ENCODE results near the gene SLC25A2. TPM values are rescaled to one million over a fixed set of nuclear protein-coding genes. Genes with fewer than 3 reads are reported as not detected.

SLC25A2 gene
- total RNA-seq, 1 experiment from 2014 or later = 0.42 TPM

DNA sequence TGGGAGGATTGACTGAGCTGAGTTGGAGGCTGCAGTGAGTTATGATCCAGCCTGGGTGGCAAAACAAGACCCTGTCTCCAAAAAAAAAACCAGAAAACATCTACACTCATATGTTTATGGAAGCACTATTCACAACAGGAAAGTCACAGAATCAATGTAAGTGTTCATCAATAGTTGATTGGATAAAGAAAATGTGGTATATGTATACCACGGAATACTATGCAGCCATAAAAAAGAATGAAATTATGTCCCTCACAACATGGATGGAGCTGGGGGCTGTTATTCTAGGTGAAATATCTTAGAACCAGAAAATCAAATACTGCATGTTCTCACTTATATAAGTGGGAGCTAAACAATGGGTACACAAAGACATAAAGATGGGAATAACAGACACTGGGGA is 2.8 kb upstream of the SLC25A2 start:
- CTCF ChIA-PET = no interaction called here
- no peaks in the 10 kb centered on the region for H3K79me2 ChIP-seq (ENCODE audit: insufficient read depth, low read length)
- TF ChIP-seq, protein P1, sequence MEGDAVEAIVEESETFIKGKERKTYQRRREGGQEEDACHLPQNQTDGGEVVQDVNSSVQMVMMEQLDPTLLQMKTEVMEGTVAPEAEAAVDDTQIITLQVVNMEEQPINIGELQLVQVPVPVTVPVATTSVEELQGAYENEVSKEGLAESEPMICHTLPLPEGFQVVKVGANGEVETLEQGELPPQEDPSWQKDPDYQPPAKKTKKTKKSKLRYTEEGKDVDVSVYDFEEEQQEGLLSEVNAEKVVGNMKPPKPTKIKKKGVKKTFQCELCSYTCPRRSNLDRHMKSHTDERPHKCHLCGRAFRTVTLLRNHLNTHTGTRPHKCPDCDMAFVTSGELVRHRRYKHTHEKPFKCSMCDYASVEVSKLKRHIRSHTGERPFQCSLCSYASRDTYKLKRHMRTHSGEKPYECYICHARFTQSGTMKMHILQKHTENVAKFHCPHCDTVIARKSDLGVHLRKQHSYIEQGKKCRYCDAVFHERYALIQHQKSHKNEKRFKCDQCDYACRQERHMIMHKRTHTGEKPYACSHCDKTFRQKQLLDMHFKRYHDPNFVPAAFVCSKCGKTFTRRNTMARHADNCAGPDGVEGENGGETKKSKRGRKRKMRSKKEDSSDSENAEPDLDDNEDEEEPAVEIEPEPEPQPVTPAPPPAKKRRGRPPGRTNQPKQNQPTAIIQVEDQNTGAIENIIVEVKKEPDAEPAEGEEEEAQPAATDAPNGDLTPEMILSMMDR (IDR thresholded peaks at IDR 0.05 in 2 of 3, conservative IDR thresholded peaks at IDR 0.05 in 1 of 3; ENCODE audit: borderline replicate concordance in 1 of 3, insufficient read depth in 1 of 3, low read depth in 2 of 3, low read length in 2 of 3) = no peak
- TF ChIP-seq EZH2 (IDR thresholded peaks at IDR 0.05) (no peak), FOSL1 (IDR thresholded peaks at IDR 0.05; ENCODE audit: low read depth) (no peak), EGR1 (IDR thresholded peaks at IDR 0.05; ENCODE audit: low read depth) (no peak), TCF7L2 (IDR thresholded peaks at IDR 0.05; ENCODE audit: borderline replicate concordance, extremely low read depth, insufficient read depth, insufficient read length) (no peak), CBX3 (IDR thresholded peaks at IDR 0.05; ENCODE audit: low read depth) (no peak), YY1 (IDR thresholded peaks at IDR 0.05; ENCODE audit: extremely low read depth, insufficient replicate concordance, low read depth, low read length) (no peak), SP1 (IDR thresholded peaks at IDR 0.05; ENCODE audit: low read depth) (no peak), SRF (IDR thresholded peaks at IDR 0.05; ENCODE audit: low read depth) (no peak), JUND (IDR thresholded peaks at IDR 0.05) (no peak), SIN3A (IDR thresholded peaks at IDR 0.05; ENCODE audit: low read depth) (no peak), POLR2A (IDR thresholded peaks at IDR 0.05; ENCODE audit: borderline replicate concordance, extremely low read depth, insufficient read depth, insufficient read length) (no peak)
- TF ChIP-seq, protein P2, sequence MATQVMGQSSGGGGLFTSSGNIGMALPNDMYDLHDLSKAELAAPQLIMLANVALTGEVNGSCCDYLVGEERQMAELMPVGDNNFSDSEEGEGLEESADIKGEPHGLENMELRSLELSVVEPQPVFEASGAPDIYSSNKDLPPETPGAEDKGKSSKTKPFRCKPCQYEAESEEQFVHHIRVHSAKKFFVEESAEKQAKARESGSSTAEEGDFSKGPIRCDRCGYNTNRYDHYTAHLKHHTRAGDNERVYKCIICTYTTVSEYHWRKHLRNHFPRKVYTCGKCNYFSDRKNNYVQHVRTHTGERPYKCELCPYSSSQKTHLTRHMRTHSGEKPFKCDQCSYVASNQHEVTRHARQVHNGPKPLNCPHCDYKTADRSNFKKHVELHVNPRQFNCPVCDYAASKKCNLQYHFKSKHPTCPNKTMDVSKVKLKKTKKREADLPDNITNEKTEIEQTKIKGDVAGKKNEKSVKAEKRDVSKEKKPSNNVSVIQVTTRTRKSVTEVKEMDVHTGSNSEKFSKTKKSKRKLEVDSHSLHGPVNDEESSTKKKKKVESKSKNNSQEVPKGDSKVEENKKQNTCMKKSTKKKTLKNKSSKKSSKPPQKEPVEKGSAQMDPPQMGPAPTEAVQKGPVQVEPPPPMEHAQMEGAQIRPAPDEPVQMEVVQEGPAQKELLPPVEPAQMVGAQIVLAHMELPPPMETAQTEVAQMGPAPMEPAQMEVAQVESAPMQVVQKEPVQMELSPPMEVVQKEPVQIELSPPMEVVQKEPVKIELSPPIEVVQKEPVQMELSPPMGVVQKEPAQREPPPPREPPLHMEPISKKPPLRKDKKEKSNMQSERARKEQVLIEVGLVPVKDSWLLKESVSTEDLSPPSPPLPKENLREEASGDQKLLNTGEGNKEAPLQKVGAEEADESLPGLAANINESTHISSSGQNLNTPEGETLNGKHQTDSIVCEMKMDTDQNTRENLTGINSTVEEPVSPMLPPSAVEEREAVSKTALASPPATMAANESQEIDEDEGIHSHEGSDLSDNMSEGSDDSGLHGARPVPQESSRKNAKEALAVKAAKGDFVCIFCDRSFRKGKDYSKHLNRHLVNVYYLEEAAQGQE (IDR thresholded peaks at IDR 0.05; ENCODE audit: low read depth) = no peak
- TF ChIP-seq, protein P3, sequence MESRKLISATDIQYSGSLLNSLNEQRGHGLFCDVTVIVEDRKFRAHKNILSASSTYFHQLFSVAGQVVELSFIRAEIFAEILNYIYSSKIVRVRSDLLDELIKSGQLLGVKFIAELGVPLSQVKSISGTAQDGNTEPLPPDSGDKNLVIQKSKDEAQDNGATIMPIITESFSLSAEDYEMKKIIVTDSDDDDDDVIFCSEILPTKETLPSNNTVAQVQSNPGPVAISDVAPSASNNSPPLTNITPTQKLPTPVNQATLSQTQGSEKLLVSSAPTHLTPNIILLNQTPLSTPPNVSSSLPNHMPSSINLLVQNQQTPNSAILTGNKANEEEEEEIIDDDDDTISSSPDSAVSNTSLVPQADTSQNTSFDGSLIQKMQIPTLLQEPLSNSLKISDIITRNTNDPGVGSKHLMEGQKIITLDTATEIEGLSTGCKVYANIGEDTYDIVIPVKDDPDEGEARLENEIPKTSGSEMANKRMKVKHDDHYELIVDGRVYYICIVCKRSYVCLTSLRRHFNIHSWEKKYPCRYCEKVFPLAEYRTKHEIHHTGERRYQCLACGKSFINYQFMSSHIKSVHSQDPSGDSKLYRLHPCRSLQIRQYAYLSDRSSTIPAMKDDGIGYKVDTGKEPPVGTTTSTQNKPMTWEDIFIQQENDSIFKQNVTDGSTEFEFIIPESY (IDR thresholded peaks at IDR 0.05; ENCODE audit: extremely low read depth, insufficient replicate concordance, low read length) = no peak
- TF ChIP-seq, protein P4, sequence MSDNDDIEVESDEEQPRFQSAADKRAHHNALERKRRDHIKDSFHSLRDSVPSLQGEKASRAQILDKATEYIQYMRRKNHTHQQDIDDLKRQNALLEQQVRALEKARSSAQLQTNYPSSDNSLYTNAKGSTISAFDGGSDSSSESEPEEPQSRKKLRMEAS (IDR thresholded peaks at IDR 0.05) = no peak
- intact Hi-C loops (cut with micrococcal nuclease) = loop anchor here (5.0 kb wide), 1 partner anchor 44 kb away; no protein-coding TSS in a partner anchor
- ATAC-seq = no peak
- H3K4me1 ChIP-seq (ENCODE audit: control insufficient read depth in 1 of 2, insufficient read depth in 2 of 2, low read length in 2 of 2) = no peaks in the 10 kb centered on the region
- H2AFZ ChIP-seq (ENCODE audit: low read depth, low read length, poor library complexity, severe bottlenecking) = no peak overlapping the region
- H4K20me1 ChIP-seq (ENCODE audit: insufficient read depth) = no peaks in the 10 kb centered on the region
- peaks cover 0 to 11% of the 10 kb centered on the region in 2 experiments; a peak in 1 of 4 replicates for H3K9me3 ChIP-seq (ENCODE audit: control insufficient read depth in 1 of 2, insufficient read depth in 1 of 2, low read depth in 1 of 2, low read length in 2 of 2)
- H3K36me3 ChIP-seq (ENCODE audit: control insufficient read depth in 1 of 2, insufficient read depth in 2 of 2, low read length in 2 of 2) = no peaks in the 10 kb centered on the region
- H3K9me2 ChIP-seq (ENCODE audit: insufficient read depth) = no peaks in the 10 kb centered on the region
- H3K27me3 ChIP-seq (ENCODE audit: insufficient read depth, low read length) = no peaks in the 10 kb centered on the region
- H3K4me2 ChIP-seq (ENCODE audit: low read length) = no peak overlapping the region
- DNase-seq (ENCODE audit: low read depth, low spot score) = no peak
- POLR2A ChIA-PET = no interaction called here
- no peak overlapping the region for H3K4me3 ChIP-seq (replicated peaks in 1 of 2; ENCODE audit: low read depth in 1 of 2, low read length in 2 of 2)
- BruUV-seq (replicated peaks) = no TSS peak
- RAD21 ChIA-PET (ENCODE audit: low non-redundant PET in 1 of 2, low total read pairs in 2 of 2, uncharacterized antibody in 2 of 2, unreplicated experiment in 2 of 2) = no interaction called here
- H3K27ac ChIP-seq (ENCODE audit: low read depth, low read length) = no peak overlapping the region
- no peak overlapping the region for H3K9ac ChIP-seq (ENCODE audit: low read length)
